Activated T-cell treated with anti-CD3 and anti-CD28 coated beads, Interleukin-2, amount 50 U/mL, for 48 hours (primary cell): Measurements from ENCODE around the gene CLEC9A.

Experiments used
- DNase-seq, 2 experiments: peaks; one replicate each; pipeline ENCODE4 v3.0.0-alpha.2; 2020

Gene CLEC9A

DNA sequence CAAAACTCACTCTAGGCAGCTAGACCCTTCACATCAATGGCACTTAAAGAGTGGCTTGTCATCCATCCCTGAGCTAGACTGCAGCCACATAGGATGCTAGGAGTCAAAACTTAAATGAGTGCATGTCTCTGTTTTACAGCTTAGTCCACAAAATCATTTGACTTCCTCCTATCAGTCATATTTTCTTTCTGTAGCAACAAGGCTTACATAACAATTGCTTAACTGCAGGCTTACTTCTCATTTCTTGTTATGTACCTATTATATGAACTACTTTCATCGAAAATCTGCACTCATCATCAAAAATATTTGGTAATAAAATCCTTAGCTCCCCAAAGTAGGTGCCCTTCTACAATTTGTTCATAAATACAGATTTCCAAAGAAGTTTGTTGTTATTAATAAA, 38.2 kb downstream of the CLEC9A start:
- DNase-seq = no peak

DNA sequence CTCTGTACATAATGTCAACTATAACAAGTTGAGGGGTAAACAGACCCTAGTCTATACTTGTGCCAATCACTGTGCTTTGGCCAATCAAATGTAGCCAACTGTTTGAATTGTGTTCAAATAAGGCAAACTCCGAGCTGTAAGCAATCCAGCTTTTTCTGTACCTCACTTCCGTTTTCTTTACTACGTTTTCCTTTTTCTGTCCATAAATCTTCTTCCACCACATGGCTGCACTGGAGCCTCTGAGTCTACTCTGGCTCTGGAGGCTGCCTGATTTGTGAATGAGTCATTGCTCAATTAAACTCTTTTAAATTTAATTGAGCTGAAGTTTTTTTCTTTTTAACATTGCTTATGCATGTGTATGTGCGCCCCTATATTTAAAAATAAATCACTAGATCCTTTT, 38.6 kb downstream of the CLEC9A start:
- DNase-seq = no peak

DNA sequence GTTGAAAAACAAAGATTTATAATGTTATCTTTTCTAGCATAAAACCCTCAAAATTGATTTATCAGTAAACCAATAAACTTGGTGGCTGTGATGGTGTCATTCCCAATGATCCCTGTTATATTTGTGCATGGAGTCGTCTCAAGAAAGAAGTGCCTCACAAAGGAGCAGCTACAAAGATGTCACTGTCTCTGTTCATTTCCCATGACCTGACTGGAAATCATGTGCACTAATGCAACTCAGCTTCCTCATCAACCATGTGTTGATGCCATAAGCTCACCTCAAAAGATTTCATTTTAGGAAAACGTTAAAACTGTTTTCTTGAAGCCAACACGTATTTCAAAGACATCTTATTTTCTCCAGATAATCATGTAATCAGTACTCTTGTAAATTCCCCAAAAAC, 39.5 kb downstream of the CLEC9A start:
- no peak for DNase-seq

DNA sequence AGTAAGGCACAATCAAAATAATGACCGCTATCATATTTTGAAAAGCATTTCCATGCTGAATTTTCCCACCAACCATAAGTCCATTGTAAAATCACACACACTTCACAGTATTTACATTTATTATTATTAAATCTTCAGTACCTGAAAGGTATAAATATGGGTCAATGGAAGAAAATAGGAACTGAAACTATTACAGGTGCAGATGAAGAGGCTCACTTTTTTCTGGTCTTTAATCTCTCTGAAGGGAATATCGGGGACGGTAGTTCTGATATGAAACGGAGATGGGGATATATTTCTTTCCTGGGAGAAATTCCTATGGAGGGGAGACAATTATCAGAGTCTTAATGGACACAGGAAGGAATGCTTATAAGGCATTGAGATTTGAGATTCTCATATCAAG, 39.9 kb downstream of the CLEC9A start:
- no peak for DNase-seq

DNA sequence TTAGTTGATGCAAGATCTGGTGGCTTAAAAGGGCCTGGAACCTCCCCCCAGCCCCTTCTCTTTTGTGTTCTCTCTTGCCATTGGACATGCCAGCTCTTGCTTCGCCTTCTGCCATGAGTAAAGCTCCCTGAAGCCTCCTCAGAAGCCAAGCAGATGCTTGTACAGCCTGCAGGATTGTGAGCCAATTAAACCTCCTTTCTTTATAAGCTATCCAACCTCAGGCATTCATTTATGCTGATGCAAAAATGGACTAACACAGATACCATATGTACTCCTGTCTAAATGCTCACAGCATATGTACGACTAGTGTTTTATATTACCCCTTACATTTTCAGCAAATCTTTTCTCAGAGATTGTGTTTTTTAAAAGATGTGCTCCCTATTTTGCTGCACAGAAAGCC, 41.6 kb downstream of the CLEC9A start:
- no peak for DNase-seq

GRCh38 chr12:10073261-10073660, 42.8 kb downstream of the CLEC9A start:
- DNase-seq = no peak

GRCh38 chr12:10075451-10075850, 45.0 kb downstream of the CLEC9A start:
- no peak for DNase-seq

DNA sequence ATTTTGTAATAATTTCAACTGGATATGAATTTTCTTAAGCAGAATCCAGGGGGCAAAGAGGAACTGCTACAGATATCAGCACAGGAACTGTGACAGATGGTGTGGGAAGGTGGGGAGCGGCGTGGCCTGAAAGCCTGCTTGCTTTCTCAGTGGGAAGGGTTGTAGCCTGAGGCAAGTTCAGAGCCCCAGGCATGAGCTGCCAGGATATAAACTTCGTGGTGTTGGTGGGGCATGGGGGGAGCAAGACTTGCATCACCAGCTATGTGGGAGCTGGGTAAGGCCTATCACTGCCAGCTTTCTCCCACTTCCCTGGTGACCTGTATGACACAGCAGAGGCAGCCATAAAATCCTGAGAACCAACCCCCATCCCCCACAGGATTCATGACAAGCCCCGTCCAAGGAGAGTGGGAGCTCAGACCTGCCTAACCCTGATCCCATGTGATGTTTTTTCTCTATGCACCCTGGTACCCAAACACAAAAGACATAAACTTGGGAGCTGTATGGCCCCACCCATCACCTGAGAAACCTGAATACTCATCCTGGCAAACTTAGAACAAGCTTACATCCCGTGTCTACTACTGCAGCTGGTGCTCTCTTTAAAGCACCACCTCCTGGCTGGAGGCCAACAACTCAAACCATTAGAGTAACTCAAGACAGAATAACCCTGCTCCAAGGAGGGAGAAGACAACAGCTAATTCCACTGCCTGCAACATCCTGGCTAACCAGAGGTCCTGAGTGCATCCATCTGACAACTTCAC, 51.8 kb downstream of the CLEC9A start:
- no peak for DNase-seq

- no peak for DNase-seq
Measured at GRCh38 chr12:10084733-10085132, 54.3 kb downstream of the CLEC9A start.

DNA sequence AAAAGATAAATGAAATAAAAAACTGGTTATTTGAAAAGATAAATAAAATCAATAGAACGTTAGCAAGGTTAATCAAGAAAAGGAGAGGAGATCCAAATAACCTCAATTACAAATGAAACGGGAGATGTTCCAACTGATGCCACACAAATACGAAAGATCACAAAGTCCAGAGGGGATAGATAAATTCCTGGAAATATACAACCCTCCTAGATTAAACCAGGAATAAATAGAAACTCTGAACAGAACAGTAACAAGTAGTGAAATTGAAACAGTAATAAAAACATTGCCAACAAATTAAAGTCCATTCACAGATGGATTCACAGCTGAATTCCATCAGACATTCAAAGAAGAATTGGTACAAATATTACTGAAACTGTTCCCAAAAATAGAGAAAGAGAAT, 55.9 kb downstream of the CLEC9A start:
- no peak for DNase-seq

DNA sequence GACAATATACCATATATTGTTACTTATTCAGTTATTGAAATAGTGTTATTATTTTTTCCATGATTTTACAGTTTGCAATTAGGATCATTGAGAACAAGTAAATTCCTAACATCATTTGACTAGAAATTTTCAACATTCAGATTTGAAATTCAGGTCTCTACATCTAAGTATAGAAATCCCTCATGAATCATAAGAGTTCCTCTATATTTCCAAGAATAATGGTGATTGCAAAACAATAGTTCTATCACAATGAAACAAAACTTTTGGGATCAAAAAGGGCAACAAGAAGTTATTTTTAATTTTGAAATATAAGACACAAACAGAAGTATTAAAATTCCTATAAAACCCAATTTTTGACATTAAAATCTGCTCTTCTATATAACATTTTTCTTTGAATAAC, 57.5 kb downstream of the CLEC9A start:
- DNase-seq = no peak

- DNase-seq = no peak
Measured at GRCh38 chr12:10088955-10089900, 58.7 kb downstream of the CLEC9A start.

DNA sequence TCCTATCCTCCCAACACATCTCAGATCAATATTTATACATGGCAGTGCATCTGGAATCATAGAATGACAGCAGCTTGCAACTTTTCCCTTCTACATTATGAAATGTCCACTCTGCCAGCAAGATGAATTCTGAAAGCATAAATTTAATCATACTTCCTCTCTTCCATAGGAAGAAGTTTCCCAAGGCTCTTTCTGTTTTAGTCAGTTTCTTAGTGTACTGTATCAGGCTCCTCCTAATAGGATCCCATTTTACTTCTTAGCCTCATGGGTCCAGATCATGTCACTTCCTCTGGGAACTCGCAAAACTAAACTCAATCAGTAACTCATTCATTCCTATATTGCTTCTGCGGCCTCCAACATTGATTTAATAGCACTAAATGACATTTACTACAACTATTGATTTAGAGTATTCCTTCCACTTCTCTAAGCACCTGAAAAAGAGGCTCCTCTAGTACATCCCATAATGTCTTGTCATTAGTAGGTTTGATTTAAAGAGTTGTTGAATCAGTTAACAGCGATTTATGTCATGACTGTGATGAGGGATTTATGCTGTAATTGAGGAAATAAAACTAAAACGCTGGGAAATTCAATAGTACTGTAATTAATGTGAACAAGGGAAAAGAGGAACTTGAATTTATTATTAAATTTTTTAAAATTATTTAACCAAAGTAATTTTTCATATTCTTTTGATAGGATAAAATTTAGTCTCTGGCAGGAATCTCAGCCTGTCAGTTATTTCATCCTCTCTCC, 64.3 kb downstream of the CLEC9A start:
- DNase-seq = no peak

GRCh38 chr12:10095971-10096370, 65.5 kb downstream of the CLEC9A start:
- no peak for DNase-seq

GRCh38 chr12:10097521-10097920, 67.0 kb downstream of the CLEC9A start:
- no peak for DNase-seq

DNA sequence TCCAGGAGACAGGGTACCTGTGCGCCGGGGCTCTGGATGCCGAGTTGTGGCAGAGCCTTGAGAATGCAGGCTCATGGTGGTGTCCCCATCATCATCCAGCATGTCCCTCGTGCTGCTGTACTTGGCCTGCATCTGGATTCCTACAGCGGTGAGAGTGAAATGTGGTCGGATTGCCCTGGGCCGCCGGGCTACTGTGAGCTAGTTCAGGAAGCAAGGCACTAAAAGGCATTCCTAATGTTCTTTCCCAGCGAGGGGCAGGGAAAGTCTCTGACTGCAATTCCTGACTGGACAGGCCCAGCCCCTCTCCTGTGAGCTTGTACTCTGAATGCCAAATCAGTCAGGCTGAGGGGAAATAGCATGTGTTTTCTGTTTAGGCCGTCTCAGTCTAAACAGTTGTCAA, 68.3 kb downstream of the CLEC9A start, which contains the start of gene CLEC1A:
Gene CLEC1A, minus strand, starts transcription at position 195 of the 400 bp plus-strand sequence. Its CDS starts 63 bp downstream, at position 132.
- no peak for DNase-seq

- no peak for DNase-seq
Measured at GRCh38 chr12:10101042-10101579, 70.6 kb downstream of the CLEC9A start.

DNA sequence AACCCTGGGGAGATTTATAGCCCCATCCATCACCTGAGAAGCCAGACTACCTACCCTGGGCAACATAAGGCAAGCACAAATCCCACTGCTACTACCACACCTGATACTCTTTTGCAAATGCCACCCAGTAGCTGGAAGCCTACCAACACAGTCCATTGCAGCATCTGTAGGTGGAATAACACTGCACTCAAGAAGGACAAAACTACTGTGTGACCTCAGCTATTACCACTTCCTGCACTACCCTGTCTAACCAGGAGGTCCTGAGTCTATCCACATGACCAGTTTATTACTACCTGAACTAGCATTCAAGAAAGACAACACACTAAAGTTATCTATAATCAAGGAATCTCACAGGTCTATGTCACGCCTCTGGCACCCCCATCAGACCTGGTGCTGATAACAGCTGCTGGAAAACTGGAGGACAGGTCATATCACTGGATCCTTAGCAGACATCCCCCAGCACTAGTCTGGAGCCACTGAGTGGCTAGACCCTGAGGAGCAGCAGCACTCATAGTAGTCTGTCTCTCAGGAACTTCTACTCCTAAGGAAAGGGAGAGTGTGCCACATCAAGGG, 71.3 kb downstream of the CLEC9A start:
- no peak for DNase-seq

DNA sequence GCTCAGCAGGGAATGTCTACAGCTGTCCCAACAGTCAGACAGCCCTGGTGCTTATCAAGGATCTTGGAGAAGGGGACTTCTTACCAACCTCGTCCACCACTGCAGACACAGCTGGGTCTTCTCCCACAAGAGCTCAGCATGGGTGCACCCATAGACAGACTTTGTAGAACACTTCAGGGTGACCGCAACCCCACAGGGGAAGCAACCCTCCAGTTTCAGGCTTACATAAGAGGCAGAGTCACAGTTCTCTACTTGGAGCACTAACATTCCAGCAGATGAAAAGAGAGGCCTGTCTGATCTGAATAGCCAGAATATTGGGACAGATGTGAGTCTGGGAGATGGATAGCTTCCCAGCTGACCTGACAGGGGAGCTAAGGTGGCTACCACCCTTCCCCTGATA, 71.8 kb downstream of the CLEC9A start:
- no peak for DNase-seq

GRCh38 chr12:10110256-10110844, 79.9 kb downstream of the CLEC9A start:
- no peak for DNase-seq

GRCh38 chr12:10111451-10111850, 81.0 kb downstream of the CLEC9A start:
- DNase-seq = no peak

DNA sequence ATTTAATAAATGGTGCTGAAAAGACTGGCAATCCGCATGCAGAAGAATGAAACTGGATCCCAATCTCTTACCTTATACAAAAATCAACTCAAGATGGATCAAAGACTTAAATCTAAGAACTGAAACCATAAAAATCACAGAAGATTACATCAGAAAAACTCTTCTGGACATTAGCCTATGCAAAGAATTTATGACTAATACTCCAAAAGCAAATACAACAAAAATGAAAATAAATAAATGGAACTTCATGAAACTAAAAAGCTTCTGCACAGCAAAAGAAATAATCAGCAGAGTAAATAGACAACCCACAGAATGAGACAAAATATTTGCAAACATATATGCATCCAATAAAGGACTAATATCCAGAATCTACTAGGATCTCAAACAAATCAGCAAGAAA, 82.6 kb downstream of the CLEC9A start:
- no peak for DNase-seq
